Measurements from ENCODE around the gene MORN3. TPM values are rescaled to one million over a fixed set of nuclear protein-coding genes. Genes with fewer than 3 reads are reported as not detected.

Gene MORN3
- total and polyA plus RNA-seq, 2 of the 4 experiments (the other 2 are of a cell fraction), result 0.18 to 0.22 TPM

GRCh38 chr12:121620333-121620891 lies 49.0 kb downstream of the MORN3 start:
- Histone ChIP-seq H3K23ac (ENCODE audit: low read depth, low read length) (no peak overlapping the region), H3K79me1 (ENCODE audit: low read depth in 1 of 2, low read length in 2 of 2) (no peaks in the 10 kb centered on the region), H2BK15ac (ENCODE audit: low read depth, low read length) (no peak overlapping the region), H3K4ac (ENCODE audit: low read depth, low read length) (no peak overlapping the region), H4K5ac (ENCODE audit: low read depth, low read length) (no peak overlapping the region), H3K56ac (ENCODE audit: extremely low read depth, insufficient read depth, low read length) (no peak overlapping the region), H2BK120ac (ENCODE audit: low read depth, low read length) (no peak overlapping the region), H3K9me1 (ENCODE audit: insufficient read depth, low read length) (no peaks in the 10 kb centered on the region), H3K4me2 (ENCODE audit: low read depth, low read length) (no peak overlapping the region), H3K9ac (ENCODE audit: low read depth, low read length) (no peak overlapping the region), H2AFZ (replicated peaks; ENCODE audit: low read length, poor library complexity) (no peak overlapping the region), H3K4me3 (ENCODE audit: insufficient read depth, low read depth, low read length) (no peak overlapping the region), H4K20me1 (ENCODE audit: insufficient read depth, low read length) (no peaks in the 10 kb centered on the region), H3K27ac (ENCODE audit: insufficient read depth, low read length) (no peak overlapping the region), H4K8ac (ENCODE audit: low read depth in 2 of 2, low read length in 2 of 2) (no peak overlapping the region), H2BK20ac (ENCODE audit: low read depth, low read length) (no peak overlapping the region), H3K14ac (replicated peaks; ENCODE audit: low read depth, low read length) (no peak overlapping the region), H3K18ac (ENCODE audit: low read depth, low read length) (no peak overlapping the region), H2AK9ac (replicated peaks; ENCODE audit: low read depth, low read length, poor library complexity) (no peak overlapping the region), H4K91ac (ENCODE audit: insufficient read depth, low read depth, low read length) (no peak overlapping the region), H3K27me3 (ENCODE audit: control insufficient read depth, insufficient read depth, low read length) (no peaks in the 10 kb centered on the region), H3K36me3 (ENCODE audit: control insufficient read depth, insufficient read depth, low read length) (no peaks in the 10 kb centered on the region), H3K4me1 (ENCODE audit: control insufficient read depth, insufficient read depth, low read length) (no peaks in the 10 kb centered on the region), H2BK5ac (ENCODE audit: low read depth, low read length, poor library complexity, severe bottlenecking) (no peak overlapping the region), H3K9me3 (ENCODE audit: control insufficient read depth, insufficient read depth, low read length) (no peaks in the 10 kb centered on the region), H2AK5ac (ENCODE audit: low read depth, low read length) (no peak overlapping the region)
- in situ Hi-C loops (cut with MboI; ENCODE audit: low sequenced_read_pairs) (no loop called here), intact Hi-C loops (cut with micrococcal nuclease) (no loop called here), dilution Hi-C loops (cut with HindIII; ENCODE audit: low sequenced_read_pairs, unreplicated experiment) (no loop called here)
- no TSS peak for BruUV-seq (replicated peaks)
- no peak for ATAC-seq (ENCODE audit: low read depth)
- TF ChIP-seq CEBPB (IDR thresholded peaks at IDR 0.05; ENCODE audit: low read depth, low read length) (no peak), USF2 (IDR thresholded peaks at IDR 0.05; ENCODE audit: low read depth, low read length) (no peak), MAZ (IDR thresholded peaks at IDR 0.05; ENCODE audit: borderline replicate concordance, low read depth, low read length) (no peak), RCOR1 (IDR thresholded peaks at IDR 0.05; ENCODE audit: insufficient replicate concordance, low read length) (no peak), RFX5 (IDR thresholded peaks at IDR 0.05; ENCODE audit: low read depth, low read length) (no peak), CHD1 (IDR thresholded peaks at IDR 0.05; ENCODE audit: low read depth, low read length) (no peak), BHLHE40 (IDR thresholded peaks at IDR 0.05; ENCODE audit: low read depth, low read length) (no peak), ELK1 (IDR thresholded peaks at IDR 0.05; ENCODE audit: borderline replicate concordance, low read depth, low read length) (no peak), SMC3 (IDR thresholded peaks at IDR 0.05; ENCODE audit: low read depth, low read length) (no peak), CTCF (conservative IDR thresholded peaks at IDR 0.05; ENCODE audit: low read depth, low read length) (no peak), MXI1 (IDR thresholded peaks at IDR 0.05; ENCODE audit: borderline replicate concordance, low read depth, low read length) (no peak), NFE2L2 (IDR thresholded peaks at IDR 0.05; ENCODE audit: low read depth, low read length) (no peak), MAFK (IDR thresholded peaks at IDR 0.05; ENCODE audit: low read depth, low read length) (no peak), RAD21 (IDR thresholded peaks at IDR 0.05; ENCODE audit: low read length) (no peak)
- POLR2A ChIA-PET (ENCODE audit: unreplicated experiment), result no interaction called here
- CTCF ChIA-PET, result no interaction called here
- no peak for DNase-seq
- WGBS, 2 experiments (ENCODE audit: extremely low coverage in 2 of 2, insufficient read length in 1 of 2), result no CpG with 5 or more reads among the region's 8 CpGs

Measured in IMR-90 (cell line).